Upper lobe of left lung (tissue), 4 donors: Measurements from ENCODE around the gene B3GALT5.

Experiments
- CTCF ChIP-seq, 6 experiments: fragments of 450-650 bp in 4 of 6; fragments of 200-600 bp in 2 of 6; sonication (generic) in 2 of 6; IDR thresholded peaks; one replicate each; pipeline ENCODE4 v1.5.1; 2016 to 2019; ENCODE audit warnings: antibody characterized with exemption in 6 of 6
- POLR2A ChIP-seq, 4 donors: fragments of 450-650 bp; IDR thresholded peaks; one replicate each; pipeline ENCODE4 v1.5.1; 2016 to 2017; ENCODE audit warnings: antibody characterized with exemption in 4 of 4, mild to moderate bottlenecking in 2 of 4

GRCh38 chr21:39611551-39612190 is 1.1 kb upstream of the B3GALT5 start:
- TF ChIP-seq POLR2A (IDR thresholded peaks at IDR 0.05) (no peak), CTCF (IDR thresholded peaks at IDR 0.05) (no peak)
